Muscle layer of duodenum (tissue), 2 donors: ENCODE measurements around the gene CALN1.
"Not testable (repeated sequence)": the region's sequence is repeated elsewhere in the genome, so short reads cannot be mapped to it uniquely, and the experiment has no call there.

ENCODE experiments used
- H3K27ac ChIP-seq: one replicate; pipeline ENCODE4 v1.7.0; 2013; ENCODE audit warnings: mild to moderate bottlenecking, low read length
- H3K27me3 ChIP-seq: one replicate; pipeline ENCODE4 v1.7.0; 2013; ENCODE audit warnings: low read depth, mild to moderate bottlenecking, control low read depth, low read length
- H3K36me3 ChIP-seq, 2 donors: one replicate each; pipeline ENCODE4 v1.7.0; 2013; ENCODE audit warnings: low read length in 2 of 2, control low read depth in 1 of 2, mild to moderate bottlenecking in 1 of 2; ENCODE audit not compliant: insufficient read depth in 2 of 2, control insufficient read depth in 1 of 2
- H3K4me1 ChIP-seq, 2 donors: one replicate each; pipeline ENCODE4 v1.7.0; 2013; ENCODE audit warnings: low read length in 2 of 2, mild to moderate bottlenecking in 2 of 2, control low read depth in 1 of 2, moderate library complexity in 1 of 2; ENCODE audit not compliant: insufficient read depth in 2 of 2, control insufficient read depth in 1 of 2
- H3K4me3 ChIP-seq, 2 donors: one replicate each; pipeline ENCODE4 v1.7.0; 2013; ENCODE audit warnings: low read length in 2 of 2, low read depth in 1 of 2, mild to moderate bottlenecking in 1 of 2
- H3K9me3 ChIP-seq, 2 donors: one replicate each; pipeline ENCODE4 v1.7.0; 2013; ENCODE audit warnings: low read length in 2 of 2, control low read depth in 1 of 2, mild to moderate bottlenecking in 1 of 2; ENCODE audit not compliant: control insufficient read depth in 1 of 2
- donor health status: healthy.

Gene CALN1

GRCh38 chr7:71829515-71829914, 582.6 kb downstream of the CALN1 start:
- no peaks in the 10 kb centered on the region for H3K36me3 ChIP-seq
- no peaks in the 10 kb centered on the region for H3K27me3 ChIP-seq
- no peak overlapping the region for H3K27ac ChIP-seq
- no peaks in the 10 kb centered on the region for H3K4me1 ChIP-seq
- H3K4me3 ChIP-seq: no peak overlapping the region
- no peaks in the 10 kb centered on the region for H3K9me3 ChIP-seq

GRCh38 chr7:71828361-71828760, 583.8 kb downstream of the CALN1 start:
- H3K4me1 ChIP-seq: no peaks in the 10 kb centered on the region
- no peaks in the 10 kb centered on the region for H3K9me3 ChIP-seq
- H3K27me3 ChIP-seq: no peaks in the 10 kb centered on the region
- H3K27ac ChIP-seq: no peak overlapping the region
- no peaks in the 10 kb centered on the region for H3K36me3 ChIP-seq
- no peak overlapping the region for H3K4me3 ChIP-seq

- H3K4me3 ChIP-seq: no peak overlapping the region
- no peaks in the 10 kb centered on the region for H3K9me3 ChIP-seq
- H3K36me3 ChIP-seq: no peaks in the 10 kb centered on the region
Observed at GRCh38 chr7:71826141-71826540, 586.0 kb downstream of the CALN1 start.

GRCh38 chr7:71824006-71824760, 588.0 kb downstream of the CALN1 start:
- H3K27ac ChIP-seq: no peak overlapping the region
- no peaks in the 10 kb centered on the region for H3K4me1 ChIP-seq
- no peaks in the 10 kb centered on the region for H3K36me3 ChIP-seq
- no peak overlapping the region for H3K4me3 ChIP-seq
- H3K9me3 ChIP-seq: no peaks in the 10 kb centered on the region
- H3K27me3 ChIP-seq: no peaks in the 10 kb centered on the region

More at GRCh38 chr7:71826141-71826540, 586.0 kb downstream of the CALN1 start:
- Histone ChIP-seq H3K27me3 (no peaks in the 10 kb centered on the region), H3K27ac (no peak overlapping the region), H3K4me1 (no peaks in the 10 kb centered on the region)

- not testable (repeated sequence) for H3K4me1 ChIP-seq, H3K4me3 ChIP-seq, H3K27me3 ChIP-seq, H3K36me3 ChIP-seq, H3K9me3 ChIP-seq, H3K27ac ChIP-seq
Observed at GRCh38 chr7:71822406-71822805, 589.7 kb downstream of the CALN1 start.

GRCh38 chr7:71817916-71818315, 594.2 kb downstream of the CALN1 start:
- H3K4me3 ChIP-seq: no peak overlapping the region
- H3K9me3 ChIP-seq: no peaks in the 10 kb centered on the region
- no peaks in the 10 kb centered on the region for H3K4me1 ChIP-seq
- no peaks in the 10 kb centered on the region for H3K27me3 ChIP-seq
- H3K36me3 ChIP-seq: no peaks in the 10 kb centered on the region
- no peak overlapping the region for H3K27ac ChIP-seq

GRCh38 chr7:71808115-71808514, 604.0 kb downstream of the CALN1 start:
- Histone ChIP-seq H3K4me1 (no peaks in the 10 kb centered on the region), H3K9me3 (peaks cover 0 to 8% of the 10 kb centered on the region in 2 donors), H3K36me3 (no peaks in the 10 kb centered on the region), H3K27me3 (no peaks in the 10 kb centered on the region), H3K27ac (no peak overlapping the region), H3K4me3 (no peak overlapping the region)

GRCh38 chr7:71804256-71804655, 607.9 kb downstream of the CALN1 start:
- Histone ChIP-seq H3K27ac (no peak overlapping the region), H3K4me3 (no peak overlapping the region), H3K9me3 (peaks cover 0 to 8% of the 10 kb centered on the region in 2 donors), H3K36me3 (no peaks in the 10 kb centered on the region), H3K27me3 (no peaks in the 10 kb centered on the region), H3K4me1 (no peaks in the 10 kb centered on the region)

GRCh38 chr7:71801976-71802375, 610.2 kb downstream of the CALN1 start:
- Histone ChIP-seq H3K4me1 (no peaks in the 10 kb centered on the region), H3K9me3 (peaks cover 0 to 5% of the 10 kb centered on the region in 2 donors), H3K4me3 (no peak overlapping the region), H3K27me3 (no peaks in the 10 kb centered on the region), H3K36me3 (no peaks in the 10 kb centered on the region), H3K27ac (no peak overlapping the region)

- H3K36me3 ChIP-seq: no peaks in the 10 kb centered on the region
- H3K4me1 ChIP-seq: no peaks in the 10 kb centered on the region
- no peak overlapping the region for H3K4me3 ChIP-seq
- no peaks in the 10 kb centered on the region for H3K27me3 ChIP-seq
- H3K9me3 ChIP-seq: no peaks in the 10 kb centered on the region
- H3K27ac ChIP-seq: no peak overlapping the region
Observed at GRCh38 chr7:71800321-71800720, 611.8 kb downstream of the CALN1 start.

GRCh38 chr7:71795410-71795809, 616.7 kb downstream of the CALN1 start:
- Histone ChIP-seq H3K27ac (no peak overlapping the region), H3K9me3 (no peaks in the 10 kb centered on the region), H3K4me1 (no peaks in the 10 kb centered on the region), H3K4me3 (no peak overlapping the region), H3K27me3 (no peaks in the 10 kb centered on the region), H3K36me3 (no peaks in the 10 kb centered on the region)

- no peaks in the 10 kb centered on the region for H3K27me3 ChIP-seq
- no peak overlapping the region for H3K4me3 ChIP-seq
- peaks cover 0 to under 1% of the 10 kb centered on the region in 2 donors for H3K9me3 ChIP-seq
- no peaks in the 10 kb centered on the region for H3K4me1 ChIP-seq
- no peaks in the 10 kb centered on the region for H3K36me3 ChIP-seq
- H3K27ac ChIP-seq: no peak overlapping the region
Observed at GRCh38 chr7:71793251-71793650, 618.9 kb downstream of the CALN1 start.
